Adrenal gland (tissue), 12 donors: Measurements from ENCODE around the gene GALNT7. TPM values are rescaled to one million over a fixed set of nuclear protein-coding genes. Genes with fewer than 3 reads are reported as not detected.

Experiments
- DNase-seq, 7 donors: peaks; one replicate each; pipeline ENCODE4 v3.0.0-alpha.2; 2019 to 2020
- H3K27ac ChIP-seq, 5 donors: fragments of 200-600 bp; sonication (generic) in 4 of 5; 1 replicate in 3 of 5; 2 replicates in 2 of 5; pipeline versions ENCODE4 v1.5.1 to v1.8.0; 2016 to 2020; ENCODE audit warnings: mild to moderate bottlenecking in 1 of 5
- H3K27me3 ChIP-seq: fragments of 200-600 bp; 2 replicates; pipeline ENCODE4 v1.8.0; 2021
- H3K36me3 ChIP-seq, 2 donors: fragments of 200-600 bp; replicated peaks in 1 of 2; 1 replicate in 1 of 2; 2 replicates in 1 of 2; pipeline versions ENCODE4 v1.5.1 to v1.8.0; 2018 to 2022
- H3K4me1 ChIP-seq, 2 donors: fragments of 200-600 bp; replicated peaks in 1 of 2; 1 replicate in 1 of 2; 2 replicates in 1 of 2; pipeline versions ENCODE4 v1.5.1 to v1.8.0; 2018 to 2021
- H3K4me3 ChIP-seq, 4 donors: fragments of 200-600 bp; sonication (generic) in 3 of 4; one replicate each; pipeline ENCODE4 v1.5.1; 2016 to 2018
- H3K9me3 ChIP-seq, 3 donors: fragments of 200-600 bp; sonication (generic) in 1 of 3; replicated peaks in 1 of 3; 1 replicate in 2 of 3; 2 replicates in 1 of 3; pipeline versions ENCODE4 v1.5.1 to v1.8.0; 2016 to 2021
- CTCF ChIP-seq, 6 experiments: fragments of 450-650 bp in 4 of 6; fragments of 200-600 bp in 2 of 6; sonication (generic) in 1 of 6; IDR thresholded peaks; 1 replicate in 5 of 6; 2 replicates in 1 of 6; pipeline versions ENCODE4 v1.5.1 to v1.8.0; 2016 to 2021; ENCODE audit warnings: antibody characterized with exemption in 6 of 6, mild to moderate bottlenecking in 2 of 6, moderate library complexity in 1 of 6
- POLR2A ChIP-seq, 2 donors: fragments of 450-650 bp; IDR thresholded peaks; one replicate each; pipeline ENCODE4 v1.6.1; 2017; ENCODE audit warnings: antibody characterized with exemption in 2 of 2, mild to moderate bottlenecking in 2 of 2, moderate library complexity in 1 of 2
- WGBS, 4 donors: extraction: QIAGEN DNeasy Blood & Tissue Kit in 2 of 4; methylation state at CpG; one replicate each; pipeline versions ENCODE4 v1.1.5 to v1.1.7; 2013 to 2017; 5-methylcytosine and 5-hydroxymethylcytosine counted together
- intact Hi-C, 2 donors: fragments of 100-400 bp; cut with DNase I; formaldehyde crosslinking; loops; one replicate each; pipeline versions ENCODE4 v1.14.1 to v1.15.0; 2022 to 2023
- polyA plus RNA-seq, 3 donors: library from polyadenylated mRNA; stranded (reverse); fragments of 200-250 nt in 2 of 3; fragments of 350-450 nt in 1 of 3; fragmentation: Illumina TruSeq in 1 of 3; extraction: RNeasy Lipid Tissue Mini Kit (QIAGEN cat#74804) in 1 of 3; gene quantifications; one replicate each; pipeline ENCODE4 v1.2.3, GENCODE V29; 2013 to 2014
- total RNA-seq, 9 donors: library from RNA; depleted of rRNA in 4 of 9; stranded (reverse); fragments of >200 nt in 4 of 9; fragments of 120-200 nt in 1 of 9; fragmentation: NEBNext Ultra II Directional in 1 of 9; extraction: Animal tissue kit (Norgen Biotek cat#: 25700) in 1 of 9; gene quantifications; one replicate each; pipeline versions ENCODE4 v1.1.0 to v1.2.4, GENCODE V29; 2013 to 2023
- donor health status: healthy with polysubstance abuse.
- donor health status: Bipolar disorder and iron deficiency.
- donor health status: DM: yes; HTN: yes; CAD: no.
- donor health status: DM: no; HTN: no; CAD: no.
- donor health status: DM: no; HTN: no; CAD: no.
- donor health status: DM: yes; HTN: yes; CAD: no.

Gene GALNT7
- total and polyA plus RNA-seq, 12 donors: 4.4 to 21.9 (median 10.3) TPM

GRCh38 chr4:173124209-173124865 is 44.3 kb upstream of the GALNT7 start:
- H3K27me3 ChIP-seq: no peaks in the 10 kb centered on the region
- DNase-seq: no peak
- no peaks in the 10 kb centered on the region for H3K9me3 ChIP-seq
- H3K4me3 ChIP-seq: no peak overlapping the region
- 85 to 88% (median 87%) methylated on average over 7 of the region's 7 CpGs for WGBS, 4 donors
- H3K27ac ChIP-seq: no peak overlapping the region
- TF ChIP-seq POLR2A (IDR thresholded peaks at IDR 0.05) (no peak), CTCF (IDR thresholded peaks at IDR 0.05) (no peak)
- intact Hi-C loops: no loop called here
- no peaks in the 10 kb centered on the region for H3K4me1 ChIP-seq
- H3K36me3 ChIP-seq: no peaks in the 10 kb centered on the region

- Histone ChIP-seq H3K27me3 (no peaks in the 10 kb centered on the region), H3K27ac (no peak overlapping the region), H3K4me3 (no peak overlapping the region), H3K4me1 (no peaks in the 10 kb centered on the region), H3K36me3 (no peaks in the 10 kb centered on the region), H3K9me3 (no peaks in the 10 kb centered on the region)
- WGBS, 4 donors: 78 to 88% (median 84%) methylated on average over 4 of the region's 4 CpGs
- TF ChIP-seq POLR2A (IDR thresholded peaks at IDR 0.05): no peak
- no peak for TF ChIP-seq CTCF (IDR thresholded peaks at IDR 0.05)
- DNase-seq: no peak
- intact Hi-C loops: no loop called here
Observed at GRCh38 chr4:173125216-173125812, 43.3 kb upstream of the GALNT7 start.

- 81 to 91% (median 87%) methylated on average over 6 of the region's 6 CpGs for WGBS, 4 donors
- H3K9me3 ChIP-seq: no peaks in the 10 kb centered on the region
- H3K4me1 ChIP-seq: no peaks in the 10 kb centered on the region
- no peak for TF ChIP-seq POLR2A (IDR thresholded peaks at IDR 0.05)
- no peak for TF ChIP-seq CTCF (IDR thresholded peaks at IDR 0.05)
- H3K27ac ChIP-seq: no peak overlapping the region
- no peak for DNase-seq
- intact Hi-C loops: no loop called here
- H3K36me3 ChIP-seq: no peaks in the 10 kb centered on the region
- H3K4me3 ChIP-seq: no peak overlapping the region
- H3K27me3 ChIP-seq: no peaks in the 10 kb centered on the region
Observed at GRCh38 chr4:173128199-173128890, 40.3 kb upstream of the GALNT7 start.

- Histone ChIP-seq H3K27ac (no peak overlapping the region), H3K4me1 (no peaks in the 10 kb centered on the region), H3K4me3 (no peak overlapping the region), H3K27me3 (no peaks in the 10 kb centered on the region), H3K9me3 (no peaks in the 10 kb centered on the region), H3K36me3 (no peaks in the 10 kb centered on the region)
- 93 to 99% (median 95%) methylated on average over 5 of the region's 5 CpGs for WGBS, 4 donors
- DNase-seq: no peak
- intact Hi-C loops: no loop called here
- TF ChIP-seq CTCF (IDR thresholded peaks at IDR 0.05) (no peak), POLR2A (IDR thresholded peaks at IDR 0.05) (no peak)
Observed at GRCh38 chr4:173130687-173131086, 37.9 kb upstream of the GALNT7 start.
